Parathyroid adenoma (tissue), 2 donors: Measurements from ENCODE around the gene DNMBP.
A peak's percentile ranks its signal among the peaks of the same experiment; 100 is the strongest.

Experiments used
- H2AFZ ChIP-seq: fragments of 300-600 bp; sonication (generic); one replicate; pipeline ENCODE4 v1.7.0; 2017; ENCODE audit warnings: antibody characterized with exemption, mild to moderate bottlenecking
- H3K27ac ChIP-seq: fragments of 300-600 bp; sonication (generic); one replicate; pipeline ENCODE4 v1.7.0; 2017
- H3K27me3 ChIP-seq: fragments of 300-600 bp; sonication (generic); one replicate; pipeline ENCODE4 v1.7.0; 2017; ENCODE audit warnings: low read length; ENCODE audit not compliant: control insufficient read depth, insufficient read depth
- H3K36me3 ChIP-seq: fragments of 300-600 bp; sonication (generic); one replicate; pipeline ENCODE4 v1.7.0; 2017; ENCODE audit warnings: low read length; ENCODE audit not compliant: control insufficient read depth, insufficient read depth
- H3K4me1 ChIP-seq: fragments of 300-600 bp; sonication (generic); one replicate; pipeline ENCODE4 v1.7.0; 2017; ENCODE audit warnings: control low read depth
- H3K4me2 ChIP-seq: fragments of 300-600 bp; sonication (generic); one replicate; pipeline ENCODE4 v1.7.0; 2017; ENCODE audit warnings: low read length
- H3K4me3 ChIP-seq: fragments of 300-600 bp; sonication (generic); one replicate; pipeline ENCODE4 v1.7.0; 2017; ENCODE audit warnings: low read depth, low read length
- H3K79me2 ChIP-seq: fragments of 300-600 bp; sonication (generic); one replicate; pipeline ENCODE4 v1.7.0; 2017; ENCODE audit warnings: control low read depth
- H3K9ac ChIP-seq: fragments of 300-600 bp; sonication (generic); one replicate; pipeline ENCODE4 v1.7.0; 2017; ENCODE audit warnings: mild to moderate bottlenecking
- H3K9me3 ChIP-seq: fragments of 300-600 bp; sonication (generic); one replicate; pipeline ENCODE4 v1.7.0; 2017; ENCODE audit warnings: low read length; ENCODE audit not compliant: control insufficient read depth
- TF ChIP-seq, protein P1 (sequence below): fragments of 300-600 bp; sonication (generic); IDR thresholded peaks from one replicate; pipeline ENCODE4 v1.7.0; 2017; ENCODE audit warnings: antibody characterized with exemption, mild to moderate bottlenecking
- donor health status: primary hyperparathyroidism.

DNMBP gene

DNA sequence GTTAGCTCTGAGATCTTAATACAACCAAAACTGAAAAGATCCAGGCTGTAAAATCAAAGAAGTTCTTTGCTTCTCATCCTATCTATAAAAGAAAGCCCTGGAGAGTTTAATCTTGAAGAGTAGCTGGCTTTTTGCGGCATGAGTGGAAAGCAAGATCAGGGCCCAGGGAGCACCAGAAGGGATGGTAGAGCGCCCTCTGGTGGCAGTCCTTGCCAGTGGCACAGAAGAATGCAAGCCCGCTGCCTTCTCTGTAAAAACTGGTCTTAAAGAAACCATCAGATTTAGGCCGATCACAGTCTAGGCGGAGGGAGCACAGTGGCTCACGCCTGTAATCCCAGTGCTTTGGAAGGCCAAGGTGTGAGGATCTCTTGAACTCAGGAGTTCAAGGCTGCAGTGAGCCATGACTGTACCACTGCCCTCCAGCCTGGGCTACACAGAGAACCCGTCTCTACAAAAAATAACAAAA, 36.3 kb upstream of the DNMBP start:
- Histone ChIP-seq H3K27ac (peak overlapping the region; percentile 82), H3K9ac (no peak overlapping the region), H3K4me3 (no peak overlapping the region), H3K4me2 (peak overlapping the region; percentile 45), H3K9me3 (no peaks in the 10 kb centered on the region), H3K79me2 (no peaks in the 10 kb centered on the region), H3K4me1 (peaks cover 42% of the 10 kb centered on the region), H2AFZ (peak overlapping the region; percentile 71), H3K27me3 (no peaks in the 10 kb centered on the region), H3K36me3 (no peaks in the 10 kb centered on the region)
- TF ChIP-seq, protein P1, sequence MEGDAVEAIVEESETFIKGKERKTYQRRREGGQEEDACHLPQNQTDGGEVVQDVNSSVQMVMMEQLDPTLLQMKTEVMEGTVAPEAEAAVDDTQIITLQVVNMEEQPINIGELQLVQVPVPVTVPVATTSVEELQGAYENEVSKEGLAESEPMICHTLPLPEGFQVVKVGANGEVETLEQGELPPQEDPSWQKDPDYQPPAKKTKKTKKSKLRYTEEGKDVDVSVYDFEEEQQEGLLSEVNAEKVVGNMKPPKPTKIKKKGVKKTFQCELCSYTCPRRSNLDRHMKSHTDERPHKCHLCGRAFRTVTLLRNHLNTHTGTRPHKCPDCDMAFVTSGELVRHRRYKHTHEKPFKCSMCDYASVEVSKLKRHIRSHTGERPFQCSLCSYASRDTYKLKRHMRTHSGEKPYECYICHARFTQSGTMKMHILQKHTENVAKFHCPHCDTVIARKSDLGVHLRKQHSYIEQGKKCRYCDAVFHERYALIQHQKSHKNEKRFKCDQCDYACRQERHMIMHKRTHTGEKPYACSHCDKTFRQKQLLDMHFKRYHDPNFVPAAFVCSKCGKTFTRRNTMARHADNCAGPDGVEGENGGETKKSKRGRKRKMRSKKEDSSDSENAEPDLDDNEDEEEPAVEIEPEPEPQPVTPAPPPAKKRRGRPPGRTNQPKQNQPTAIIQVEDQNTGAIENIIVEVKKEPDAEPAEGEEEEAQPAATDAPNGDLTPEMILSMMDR = peak; percentile 99

DNA sequence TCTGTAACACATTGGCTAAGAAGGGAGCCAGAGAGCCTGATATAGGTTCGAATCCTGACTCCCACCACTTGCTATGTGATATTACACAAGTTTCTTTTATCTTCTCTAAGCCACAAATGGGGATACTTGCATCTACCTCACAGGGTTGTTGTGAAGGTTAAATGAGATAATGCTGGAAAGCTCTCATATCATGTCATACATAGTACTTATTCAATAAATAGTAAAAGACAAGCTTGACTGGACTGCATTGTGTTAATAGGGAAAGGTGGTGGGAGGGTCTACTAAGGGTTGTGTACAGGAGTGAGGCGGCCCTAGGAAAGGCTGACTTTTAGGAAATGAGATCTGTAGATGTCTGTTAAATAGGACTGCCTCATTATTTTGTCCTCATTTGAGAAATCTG, 35.8 kb upstream of the DNMBP start:
- H3K9ac ChIP-seq = no peak overlapping the region
- TF ChIP-seq, protein P1 = no peak
- H3K9me3 ChIP-seq = no peaks in the 10 kb centered on the region
- no peaks in the 10 kb centered on the region for H3K36me3 ChIP-seq
- H3K4me1 ChIP-seq = peaks cover 46% of the 10 kb centered on the region
- no peaks in the 10 kb centered on the region for H3K27me3 ChIP-seq
- no peaks in the 10 kb centered on the region for H3K79me2 ChIP-seq
- no peak overlapping the region for H3K4me3 ChIP-seq
- peak overlapping the region; percentile 45 for H3K4me2 ChIP-seq
- peak overlapping the region; percentile 71 for H2AFZ ChIP-seq
- H3K27ac ChIP-seq = peak overlapping the region; percentile 82

DNA sequence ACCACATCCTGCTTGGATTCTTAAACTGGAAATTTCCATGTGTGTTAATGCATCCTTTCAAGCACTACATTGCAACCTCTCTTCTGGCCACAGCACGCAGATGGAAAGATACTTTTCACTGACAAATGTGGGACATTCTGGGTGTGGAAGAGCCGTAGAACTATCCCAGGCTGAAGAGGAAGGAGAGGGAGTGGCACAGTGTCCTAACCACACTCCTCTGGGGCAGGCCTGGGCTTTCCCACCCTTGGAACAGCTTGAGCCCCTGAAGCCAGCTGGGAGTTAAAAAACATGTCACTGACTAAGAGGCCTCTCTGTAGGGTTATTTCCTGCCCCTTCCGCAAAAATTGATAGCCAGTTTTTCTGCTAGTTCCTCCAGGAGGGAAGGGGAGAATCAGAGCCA, 34.0 kb upstream of the DNMBP start:
- Histone ChIP-seq H3K9me3 (no peaks in the 10 kb centered on the region), H3K36me3 (no peaks in the 10 kb centered on the region), H3K4me1 (peaks cover 58% of the 10 kb centered on the region), H3K27ac (peak overlapping the region; percentile 82), H3K79me2 (no peaks in the 10 kb centered on the region), H3K27me3 (no peaks in the 10 kb centered on the region), H3K4me2 (peak overlapping the region; percentile 26), H3K9ac (no peak overlapping the region), H2AFZ (peak overlapping the region; percentile 65), H3K4me3 (no peak overlapping the region)
- TF ChIP-seq, protein P1 = no peak

DNA sequence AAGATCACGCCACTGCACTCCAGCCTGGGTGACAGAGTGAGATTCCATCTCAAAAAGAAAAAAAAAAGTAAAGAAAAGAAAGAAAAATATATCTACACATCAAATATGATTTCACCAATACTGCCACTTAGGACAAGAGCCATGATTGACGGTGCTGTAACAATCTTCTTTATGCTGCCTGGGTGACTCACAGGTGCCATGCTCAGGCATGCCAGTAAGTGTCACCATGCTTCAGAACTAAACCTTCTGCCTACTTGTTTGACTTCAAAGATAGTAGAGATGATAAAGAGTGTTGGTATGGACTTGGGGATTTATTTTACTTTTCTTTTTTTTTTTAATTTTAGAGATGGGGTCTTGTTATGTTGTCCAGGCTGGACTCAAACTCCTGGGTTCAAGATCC, 33.6 kb upstream of the DNMBP start:
- peak overlapping the region; percentile 82 for H3K27ac ChIP-seq
- no peaks in the 10 kb centered on the region for H3K36me3 ChIP-seq
- no peak overlapping the region for H3K4me2 ChIP-seq
- TF ChIP-seq, protein P1 = no peak
- no peak overlapping the region for H3K4me3 ChIP-seq
- no peak overlapping the region for H3K9ac ChIP-seq
- H3K9me3 ChIP-seq = no peaks in the 10 kb centered on the region
- peaks cover 62% of the 10 kb centered on the region for H3K4me1 ChIP-seq
- H3K79me2 ChIP-seq = no peaks in the 10 kb centered on the region
- H3K27me3 ChIP-seq = no peaks in the 10 kb centered on the region
- peak overlapping the region; percentile 65 for H2AFZ ChIP-seq

DNA sequence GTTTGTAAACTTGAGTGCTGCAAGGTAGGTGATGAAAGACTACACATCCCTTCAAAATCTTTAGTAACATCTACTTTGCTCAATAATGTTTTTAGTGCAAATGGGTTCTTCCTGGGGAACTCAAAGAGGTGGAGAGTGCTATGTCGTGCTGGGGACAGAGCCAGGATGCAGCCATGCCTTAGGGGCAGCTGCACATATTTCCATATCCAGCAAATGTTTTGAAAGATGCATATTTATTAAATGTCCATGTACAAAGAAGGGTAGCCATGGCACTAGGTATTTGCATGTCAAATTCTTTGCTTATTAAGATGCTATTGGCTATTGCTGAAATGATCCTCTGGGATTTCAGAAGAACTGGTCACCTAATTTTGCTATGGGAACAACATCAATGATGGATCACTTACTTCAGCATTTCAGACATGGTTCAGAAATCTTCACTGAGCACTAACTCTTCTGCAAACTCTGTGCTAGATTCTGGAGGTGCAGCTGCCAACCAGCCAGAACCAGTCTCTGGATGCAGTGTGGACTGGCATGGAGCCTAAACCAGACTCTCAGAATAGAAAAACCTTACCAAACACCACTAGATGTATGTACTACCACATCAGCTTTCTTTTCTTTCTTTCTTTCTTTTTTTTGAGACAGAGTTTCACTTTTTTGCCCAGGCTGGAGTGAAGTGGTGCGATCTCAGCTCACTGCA, 31.7 kb upstream of the DNMBP start:
- Histone ChIP-seq H3K79me2 (no peaks in the 10 kb centered on the region), H3K4me1 (peaks cover 71% of the 10 kb centered on the region), H2AFZ (peak overlapping the region; percentile 51), H3K27ac (peak overlapping the region; percentile 82), H3K27me3 (no peaks in the 10 kb centered on the region), H3K9ac (no peak overlapping the region), H3K4me2 (no peak overlapping the region), H3K9me3 (no peaks in the 10 kb centered on the region), H3K4me3 (no peak overlapping the region), H3K36me3 (no peaks in the 10 kb centered on the region)
- TF ChIP-seq, protein P1 = no peak
